ENCODE data around the gene PARVB.

The PARVB gene

GRCh38 chr22:44159811-44160210 is 135.7 kb downstream of the PARVB start:
- Histone ChIP-seq H3F3A (ENCODE audit: insufficient read depth, low read length) (no peaks in the 10 kb centered on the region), H3K9ac (ENCODE audit: low read length) (no peak overlapping the region), H3K4me1 (ENCODE audit: insufficient read depth, low read length, severe bottlenecking) (no peaks in the 10 kb centered on the region), H3K4me3 (ENCODE audit: low read depth, low read length, poor library complexity, severe bottlenecking) (no peak overlapping the region), H3K9me2 (ENCODE audit: low read depth, low read length) (no peaks in the 10 kb centered on the region), H3K27me3 (ENCODE audit: insufficient read depth, low read length) (no peaks in the 10 kb centered on the region), H3K36me3 (ENCODE audit: insufficient read depth, low read length) (peaks cover 10% of the 10 kb centered on the region; the same call in 1 of the 2 replicates), H3K79me2 (ENCODE audit: insufficient read depth, low read length) (no peaks in the 10 kb centered on the region), H3K4me2 (ENCODE audit: low read length) (no peak overlapping the region), H4K20me1 (ENCODE audit: insufficient read depth, low read length) (no peaks in the 10 kb centered on the region), H3K9me3 (ENCODE audit: low read length) (no peaks in the 10 kb centered on the region), H2AFZ (ENCODE audit: low read length) (no peak overlapping the region), H3K27ac (ENCODE audit: low read depth, low read length, poor library complexity, severe bottlenecking) (no peak overlapping the region)
- no peak for TF ChIP-seq CTCF (IDR thresholded peaks at IDR 0.05; ENCODE audit: low read length)
- TF ChIP-seq EZH2 (IDR thresholded peaks at IDR 0.05; ENCODE audit: borderline replicate concordance, low read length) = no peak

DNA sequence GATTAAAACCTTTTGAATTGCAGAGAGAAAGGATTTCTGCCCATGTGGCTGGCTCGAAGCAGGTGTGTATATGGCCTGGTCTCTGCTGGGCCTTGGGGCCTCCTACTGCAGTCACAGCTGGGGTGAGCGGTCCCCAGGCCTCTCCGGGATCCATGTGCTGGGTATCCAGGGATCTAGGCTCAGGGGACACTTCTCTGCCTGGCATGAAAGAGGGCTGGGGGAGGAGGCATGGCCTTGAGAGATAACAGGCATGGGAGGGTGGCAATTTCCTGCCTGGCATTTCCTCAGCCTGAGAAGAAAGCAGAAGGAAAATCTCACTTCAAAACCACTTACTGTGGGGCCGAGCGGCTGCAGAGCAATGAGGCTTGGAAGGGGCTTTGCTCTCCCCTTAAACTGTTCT is 136.3 kb downstream of the PARVB start:
- no peaks in the 10 kb centered on the region for H3K9me3 ChIP-seq (ENCODE audit: low read length)
- H3F3A ChIP-seq (ENCODE audit: insufficient read depth, low read length) = no peaks in the 10 kb centered on the region
- no peak overlapping the region for H3K4me2 ChIP-seq (ENCODE audit: low read length)
- H3K79me2 ChIP-seq (ENCODE audit: insufficient read depth, low read length) = no peaks in the 10 kb centered on the region
- no peaks in the 10 kb centered on the region for H4K20me1 ChIP-seq (ENCODE audit: insufficient read depth, low read length)
- H3K27ac ChIP-seq (ENCODE audit: low read depth, low read length, poor library complexity, severe bottlenecking) = no peak overlapping the region
- no peak overlapping the region for H3K4me3 ChIP-seq (ENCODE audit: low read depth, low read length, poor library complexity, severe bottlenecking)
- no peaks in the 10 kb centered on the region for H3K4me1 ChIP-seq (ENCODE audit: insufficient read depth, low read length, severe bottlenecking)
- no peaks in the 10 kb centered on the region for H3K9me2 ChIP-seq (ENCODE audit: low read depth, low read length)
- no peak for TF ChIP-seq CTCF (IDR thresholded peaks at IDR 0.05; ENCODE audit: low read length)
- TF ChIP-seq EZH2 (IDR thresholded peaks at IDR 0.05; ENCODE audit: borderline replicate concordance, low read length) = no peak
- no peak overlapping the region for H3K9ac ChIP-seq (ENCODE audit: low read length)
- H3K36me3 ChIP-seq (ENCODE audit: insufficient read depth, low read length) = peaks cover 10% of the 10 kb centered on the region; the same call in 1 of the 2 replicates
- no peak overlapping the region for H2AFZ ChIP-seq (ENCODE audit: low read length)
- H3K27me3 ChIP-seq (ENCODE audit: insufficient read depth, low read length) = no peaks in the 10 kb centered on the region

DNA sequence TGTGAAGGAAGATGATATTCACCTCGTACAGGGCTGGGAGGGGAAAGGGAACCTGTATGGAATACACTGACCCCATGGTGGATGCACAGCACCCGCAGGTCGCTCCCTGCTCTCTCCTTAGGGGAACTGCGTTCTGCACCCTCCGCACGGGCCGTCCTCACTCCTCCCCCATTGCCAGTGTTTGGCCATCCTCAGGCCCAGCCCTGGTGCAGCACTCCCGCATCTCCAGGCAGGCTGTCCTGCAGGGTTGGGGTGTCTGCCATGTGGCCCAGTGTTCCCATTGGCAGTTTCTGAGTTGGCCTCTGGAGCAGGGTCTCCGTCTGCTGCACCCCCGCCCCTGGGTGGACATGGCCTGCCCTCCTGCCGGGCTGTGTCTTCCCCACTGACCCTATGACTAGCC is 137.6 kb downstream of the PARVB start:
- Histone ChIP-seq H3K27me3 (ENCODE audit: insufficient read depth, low read length) (no peaks in the 10 kb centered on the region), H3K4me3 (ENCODE audit: low read depth, low read length, poor library complexity, severe bottlenecking) (no peak overlapping the region), H3K79me2 (ENCODE audit: insufficient read depth, low read length) (no peaks in the 10 kb centered on the region), H3K9me2 (ENCODE audit: low read depth, low read length) (no peaks in the 10 kb centered on the region), H3K4me2 (ENCODE audit: low read length) (no peak overlapping the region), H3K36me3 (ENCODE audit: insufficient read depth, low read length) (peaks cover 13% of the 10 kb centered on the region; the same call in 1 of the 2 replicates), H3K27ac (ENCODE audit: low read depth, low read length, poor library complexity, severe bottlenecking) (no peak overlapping the region), H3F3A (ENCODE audit: insufficient read depth, low read length) (no peaks in the 10 kb centered on the region), H4K20me1 (ENCODE audit: insufficient read depth, low read length) (no peaks in the 10 kb centered on the region), H2AFZ (ENCODE audit: low read length) (no peak overlapping the region), H3K9ac (ENCODE audit: low read length) (no peak overlapping the region), H3K9me3 (ENCODE audit: low read length) (no peaks in the 10 kb centered on the region), H3K4me1 (ENCODE audit: insufficient read depth, low read length, severe bottlenecking) (no peaks in the 10 kb centered on the region)
- TF ChIP-seq CTCF (IDR thresholded peaks at IDR 0.05; ENCODE audit: low read length) (no peak), EZH2 (IDR thresholded peaks at IDR 0.05; ENCODE audit: borderline replicate concordance, low read length) (no peak)

Data from OCI-LY1 (cell line).